Memory B cell (primary cell): Measurements from ENCODE around the gene TSPAN2.

ENCODE experiments used
- ATAC-seq: fragments of 150-1000 bp; cut with Tn5 transposase; 2 replicates; pipeline ENCODE4 v1.10.0; 2021; ENCODE audit warnings: low read depth, mild to moderate bottlenecking, moderate library complexity
- DNase-seq, 2 donors: peaks; one replicate each; pipeline ENCODE4 v3.0.0; 2022; ENCODE audit warnings: low spot score in 2 of 2
- H3K27ac Mint-ChIP-seq: one replicate; pipeline ENCODE4 v1.8.0; 2022; ENCODE audit warnings: mild to moderate bottlenecking, moderate library complexity, mixed read lengths
- H3K27me3 Mint-ChIP-seq: one replicate; pipeline ENCODE4 v1.8.0; 2022; ENCODE audit warnings: mixed read lengths
- H3K36me3 Mint-ChIP-seq: one replicate; pipeline ENCODE4 v1.8.0; 2022; ENCODE audit warnings: mild to moderate bottlenecking, mixed read lengths
- H3K4me1 Mint-ChIP-seq: one replicate; pipeline ENCODE4 v1.8.0; 2022; ENCODE audit warnings: mixed read lengths
- H3K4me3 Mint-ChIP-seq: one replicate; pipeline ENCODE4 v1.8.0; 2022; ENCODE audit warnings: mild to moderate bottlenecking, moderate library complexity, mixed read lengths
- H3K9me3 Mint-ChIP-seq: one replicate; pipeline ENCODE4 v1.8.0; 2022; ENCODE audit warnings: mixed read lengths

Gene TSPAN2

GRCh38 chr1:115123116-115123515 lies 33.8 kb upstream of the TSPAN2 start:
- Mint-ChIP-seq H3K36me3 (peaks cover 2% of the 10 kb centered on the region), H3K9me3 (peaks cover 12% of the 10 kb centered on the region), H3K4me1 (no peaks in the 10 kb centered on the region), H3K27me3 (peaks cover 7% of the 10 kb centered on the region), H3K27ac (no peak overlapping the region), H3K4me3 (no peak overlapping the region)
- ATAC-seq (no peak), DNase-seq (no peak)

GRCh38 chr1:115121793-115122192 lies 32.5 kb upstream of the TSPAN2 start:
- DNase-seq (no peak), ATAC-seq (no peak)
- Mint-ChIP-seq H3K9me3 (peaks cover 12% of the 10 kb centered on the region), H3K4me3 (no peak overlapping the region), H3K4me1 (no peaks in the 10 kb centered on the region), H3K36me3 (peaks cover 2% of the 10 kb centered on the region), H3K27me3 (peaks cover 9% of the 10 kb centered on the region), H3K27ac (no peak overlapping the region)

DNA sequence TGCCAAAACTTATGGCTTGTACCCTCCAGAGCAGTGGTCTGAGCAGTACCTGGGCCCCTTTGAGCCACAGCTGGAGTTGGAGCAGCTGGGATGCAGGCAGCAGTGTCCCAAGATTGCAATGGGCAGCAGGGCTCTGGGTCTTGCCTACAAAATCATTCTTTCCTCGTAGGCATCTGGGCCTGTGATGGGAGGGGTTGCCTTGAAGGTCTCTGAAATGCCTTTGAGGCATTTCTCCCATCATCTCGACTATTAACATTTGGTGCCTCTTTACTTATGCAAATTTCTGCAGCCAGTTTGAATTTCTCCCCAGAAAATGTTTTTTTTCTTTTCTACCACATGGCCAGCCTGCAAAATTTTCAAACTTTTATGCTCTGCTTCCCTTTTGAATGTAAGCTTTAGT lies 31.0 kb upstream of the TSPAN2 start:
- Mint-ChIP-seq H3K4me1 (no peaks in the 10 kb centered on the region), H3K27me3 (peaks cover 9% of the 10 kb centered on the region), H3K36me3 (peaks cover 2% of the 10 kb centered on the region), H3K27ac (no peak overlapping the region), H3K4me3 (no peak overlapping the region), H3K9me3 (peaks cover 12% of the 10 kb centered on the region)
- DNase-seq = no peak
- no peak for ATAC-seq

GRCh38 chr1:115118611-115119010 lies 29.3 kb upstream of the TSPAN2 start:
- Mint-ChIP-seq H3K4me1 (no peaks in the 10 kb centered on the region), H3K9me3 (peaks cover 8% of the 10 kb centered on the region), H3K4me3 (no peak overlapping the region), H3K27ac (no peak overlapping the region), H3K36me3 (peaks cover 2% of the 10 kb centered on the region), H3K27me3 (peaks cover 7% of the 10 kb centered on the region)
- DNase-seq (no peak), ATAC-seq (no peak)

DNA sequence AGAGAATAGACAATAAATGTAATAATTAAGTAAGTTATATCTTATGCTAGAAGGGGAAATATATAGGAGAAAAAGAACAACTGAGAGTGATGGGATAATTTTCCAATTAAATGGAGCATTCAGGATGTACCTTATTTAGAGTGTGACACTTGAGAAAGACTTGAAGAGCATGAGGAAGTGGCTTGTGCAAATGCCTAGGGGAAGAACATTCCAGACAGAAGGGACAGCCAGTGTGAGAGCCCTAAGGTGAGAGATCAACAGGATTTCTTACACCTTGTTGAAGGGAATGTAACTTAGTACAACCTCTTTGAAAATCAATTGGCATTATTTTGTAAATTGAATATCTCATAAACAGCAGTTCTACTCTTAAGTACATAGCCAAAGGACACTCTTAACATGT lies 28.8 kb upstream of the TSPAN2 start:
- ATAC-seq = no peak
- Mint-ChIP-seq H3K4me3 (no peak overlapping the region), H3K9me3 (peaks cover 7% of the 10 kb centered on the region), H3K27me3 (peaks cover 7% of the 10 kb centered on the region), H3K4me1 (no peaks in the 10 kb centered on the region), H3K36me3 (peaks cover 2% of the 10 kb centered on the region), H3K27ac (no peak overlapping the region)
- no peak for DNase-seq

GRCh38 chr1:115117298-115117697 lies 28.0 kb upstream of the TSPAN2 start:
- peaks cover 7% of the 10 kb centered on the region for H3K27me3 Mint-ChIP-seq
- H3K9me3 Mint-ChIP-seq = peaks cover 6% of the 10 kb centered on the region
- no peak overlapping the region for H3K27ac Mint-ChIP-seq
- no peaks in the 10 kb centered on the region for H3K4me1 Mint-ChIP-seq
- ATAC-seq (no peak), DNase-seq (no peak)
- H3K4me3 Mint-ChIP-seq = no peak overlapping the region
- peaks cover 2% of the 10 kb centered on the region for H3K36me3 Mint-ChIP-seq

GRCh38 chr1:115116512-115116911 lies 27.2 kb upstream of the TSPAN2 start:
- Mint-ChIP-seq H3K36me3 (peaks cover 2% of the 10 kb centered on the region), H3K4me3 (no peak overlapping the region), H3K27ac (no peak overlapping the region), H3K4me1 (no peaks in the 10 kb centered on the region), H3K9me3 (peaks cover 3% of the 10 kb centered on the region), H3K27me3 (peaks cover 5% of the 10 kb centered on the region)
- no peak for DNase-seq
- ATAC-seq = no peak

- H3K27me3 Mint-ChIP-seq = peaks cover 5% of the 10 kb centered on the region
- H3K4me1 Mint-ChIP-seq = no peaks in the 10 kb centered on the region
- H3K27ac Mint-ChIP-seq = no peak overlapping the region
- peaks cover 2% of the 10 kb centered on the region for H3K9me3 Mint-ChIP-seq
- no peak for DNase-seq
- no peak for ATAC-seq
- no peak overlapping the region for H3K4me3 Mint-ChIP-seq
- peaks cover 2% of the 10 kb centered on the region for H3K36me3 Mint-ChIP-seq
Observed at GRCh38 chr1:115115521-115116161, 26.3 kb upstream of the TSPAN2 start.

GRCh38 chr1:115114308-115114707 lies 25.0 kb upstream of the TSPAN2 start:
- H3K4me1 Mint-ChIP-seq = no peaks in the 10 kb centered on the region
- no peak overlapping the region for H3K27ac Mint-ChIP-seq
- no peak for ATAC-seq
- H3K27me3 Mint-ChIP-seq = peaks cover 3% of the 10 kb centered on the region
- peaks cover 3% of the 10 kb centered on the region for H3K9me3 Mint-ChIP-seq
- no peak for DNase-seq
- peaks cover 3% of the 10 kb centered on the region for H3K36me3 Mint-ChIP-seq
- no peak overlapping the region for H3K4me3 Mint-ChIP-seq

DNA sequence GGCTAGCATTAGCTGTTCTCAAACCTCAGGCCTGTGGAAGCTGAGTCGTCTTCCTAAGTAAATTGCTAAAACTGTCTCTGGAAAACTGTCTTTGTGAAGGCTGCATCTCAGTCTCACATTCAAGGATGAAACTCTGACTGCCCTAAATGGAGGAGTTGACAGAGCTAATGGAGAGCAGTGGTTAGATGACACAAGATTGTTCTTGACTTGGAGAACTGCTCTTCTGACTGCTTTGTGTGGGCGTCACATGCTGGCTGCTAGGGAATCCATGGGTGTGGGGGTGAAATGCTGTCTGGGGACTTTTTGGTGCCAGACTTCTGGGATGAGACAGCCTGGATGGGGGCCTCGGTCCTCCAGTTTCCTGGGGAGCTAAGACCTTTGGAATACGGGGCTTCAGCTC lies 24.5 kb upstream of the TSPAN2 start:
- Mint-ChIP-seq H3K4me3 (no peak overlapping the region), H3K27me3 (peaks cover 3% of the 10 kb centered on the region), H3K36me3 (peaks cover 3% of the 10 kb centered on the region), H3K4me1 (no peaks in the 10 kb centered on the region), H3K27ac (no peak overlapping the region), H3K9me3 (peaks cover 3% of the 10 kb centered on the region)
- ATAC-seq = no peak
- no peak for DNase-seq

- H3K27me3 Mint-ChIP-seq = peaks cover 1% of the 10 kb centered on the region
Observed at GRCh38 chr1:115112496-115113375, 23.4 kb upstream of the TSPAN2 start.

DNA sequence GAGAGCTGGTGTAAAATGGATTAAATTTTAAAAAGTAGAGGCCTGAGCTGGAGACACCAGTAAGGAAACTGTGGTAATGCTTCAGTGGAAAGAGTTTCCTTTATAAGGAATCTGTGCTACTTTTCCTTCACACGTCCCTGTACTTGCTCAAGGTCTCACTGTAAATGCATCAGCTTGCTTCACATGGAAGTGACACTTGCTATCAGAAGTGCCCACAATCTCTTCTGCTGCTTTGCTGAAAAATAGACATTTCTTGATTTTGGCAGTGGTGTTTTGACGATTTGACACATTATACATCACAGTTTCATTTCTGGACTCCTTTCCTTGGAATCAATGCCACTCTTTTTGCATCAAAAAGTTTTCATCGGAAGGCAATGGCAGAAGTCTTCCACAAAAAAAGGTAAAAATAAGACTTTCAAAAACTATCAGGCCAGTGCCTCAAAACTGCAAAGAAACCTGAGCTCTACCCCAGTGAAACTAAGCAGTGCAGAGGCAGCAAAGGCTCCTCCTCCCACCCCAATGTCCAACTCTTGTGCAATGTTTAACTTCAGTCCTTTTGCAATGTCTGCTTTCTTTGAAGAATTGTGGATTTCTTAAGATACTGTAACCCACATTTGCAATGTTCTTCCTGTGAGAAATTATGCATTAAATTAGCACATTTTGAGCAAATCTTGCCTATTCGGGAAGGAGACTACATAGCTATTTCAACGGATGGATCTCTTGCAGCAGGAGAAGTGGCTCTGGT lies 18.4 kb upstream of the TSPAN2 start:
- no peaks in the 10 kb centered on the region for H3K4me1 Mint-ChIP-seq
- no peak overlapping the region for H3K4me3 Mint-ChIP-seq
- H3K27ac Mint-ChIP-seq = no peak overlapping the region
- peaks cover 5% of the 10 kb centered on the region for H3K36me3 Mint-ChIP-seq
- peaks cover 5% of the 10 kb centered on the region for H3K9me3 Mint-ChIP-seq
- no peak for DNase-seq
- ATAC-seq = no peak
- H3K27me3 Mint-ChIP-seq = peaks cover 3% of the 10 kb centered on the region

More at GRCh38 chr1:115112496-115113375, 23.4 kb upstream of the TSPAN2 start:
- no peak overlapping the region for H3K27ac Mint-ChIP-seq
- DNase-seq (peak; percentile 53 to 68), ATAC-seq (peak; percentile 34)
- no peaks in the 10 kb centered on the region for H3K4me1 Mint-ChIP-seq
- peaks cover 3% of the 10 kb centered on the region for H3K9me3 Mint-ChIP-seq
- H3K36me3 Mint-ChIP-seq = peaks cover 3% of the 10 kb centered on the region
- no peak overlapping the region for H3K4me3 Mint-ChIP-seq

GRCh38 chr1:115105831-115106230 lies 16.5 kb upstream of the TSPAN2 start:
- Mint-ChIP-seq H3K4me1 (no peaks in the 10 kb centered on the region), H3K27ac (no peak overlapping the region)
- ATAC-seq = no peak

DNA sequence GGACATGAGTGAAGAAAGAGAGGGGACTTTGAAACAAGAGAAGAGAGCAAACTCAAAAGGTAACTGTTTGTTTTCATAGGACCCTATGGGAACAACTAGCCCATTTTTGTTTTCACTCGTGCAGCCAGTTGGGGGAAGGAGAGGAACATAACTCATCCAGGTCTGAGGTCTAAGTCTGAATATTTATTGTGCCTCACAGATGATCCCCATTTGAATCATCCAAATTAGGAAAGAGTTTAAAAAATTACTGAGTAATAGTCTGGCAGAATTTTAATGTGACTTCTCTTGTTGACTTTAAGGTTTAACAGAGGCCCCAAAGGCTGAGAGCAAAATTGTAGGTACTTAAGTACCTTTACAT lies 10.4 kb upstream of the TSPAN2 start:
- peaks cover 11% of the 10 kb centered on the region for H3K4me1 Mint-ChIP-seq
- H3K27me3 Mint-ChIP-seq = peaks cover 2% of the 10 kb centered on the region
- no peaks in the 10 kb centered on the region for H3K36me3 Mint-ChIP-seq
- no peak for ATAC-seq
- H3K9me3 Mint-ChIP-seq = peaks cover 3% of the 10 kb centered on the region
- no peak for DNase-seq
- H3K27ac Mint-ChIP-seq = peak overlapping the region; percentile 99
- H3K4me3 Mint-ChIP-seq = peak overlapping the region; percentile 90

More at GRCh38 chr1:115105831-115106230, 16.5 kb upstream of the TSPAN2 start:
- Mint-ChIP-seq H3K4me3 (no peak overlapping the region), H3K9me3 (peaks cover 5% of the 10 kb centered on the region), H3K27me3 (peaks cover 3% of the 10 kb centered on the region), H3K36me3 (peaks cover 5% of the 10 kb centered on the region)
- DNase-seq = no peak
